ENCODE measurements around the gene CALHM5. TPM values are rescaled to one million over a fixed set of nuclear protein-coding genes. Genes with fewer than 3 reads are reported as not detected.

The CALHM5 gene
- total RNA-seq, 1 experiment from 2014 or later = 0.05 TPM

- Histone ChIP-seq H3K4me3 (replicated peaks in 1 of 2; ENCODE audit: low read depth in 1 of 2, low read length in 2 of 2) (no peak overlapping the region), H2AFZ (ENCODE audit: low read depth, low read length, poor library complexity, severe bottlenecking) (no peak overlapping the region), H4K20me1 (ENCODE audit: insufficient read depth) (no peaks in the 10 kb centered on the region), H3K36me3 (ENCODE audit: control insufficient read depth in 1 of 2, insufficient read depth in 2 of 2, low read length in 2 of 2) (no peaks in the 10 kb centered on the region), H3K4me1 (ENCODE audit: control insufficient read depth in 1 of 2, insufficient read depth in 2 of 2, low read length in 2 of 2) (peaks cover 3 to 17% of the 10 kb centered on the region in 2 experiments; a peak in 3 of 4 replicates), H3K9ac (ENCODE audit: low read length) (no peak overlapping the region), H3K27ac (ENCODE audit: low read depth, low read length) (no peak overlapping the region), H3K27me3 (ENCODE audit: insufficient read depth, low read length) (no peaks in the 10 kb centered on the region), H3K79me2 (ENCODE audit: insufficient read depth, low read length) (no peaks in the 10 kb centered on the region), H3K9me3 (ENCODE audit: control insufficient read depth in 1 of 2, insufficient read depth in 1 of 2, low read depth in 1 of 2, low read length in 2 of 2) (no peaks in the 10 kb centered on the region), H3K9me2 (ENCODE audit: insufficient read depth) (no peaks in the 10 kb centered on the region), H3K4me2 (ENCODE audit: low read length) (no peak overlapping the region)
- ChIA-PET POLR2A (no interaction called here), CTCF (interaction anchor here (1.1 kb wide), 1 partner anchor 243 kb away, joined by 6 read pairs; no protein-coding TSS in a partner anchor), RAD21 (ENCODE audit: low non-redundant PET in 1 of 2, low total read pairs in 2 of 2, uncharacterized antibody in 2 of 2, unreplicated experiment in 2 of 2) (no interaction called here)
- no peak for TF ChIP-seq FOSL1 (IDR thresholded peaks at IDR 0.05; ENCODE audit: low read depth)
- TF ChIP-seq SRF (IDR thresholded peaks at IDR 0.05; ENCODE audit: low read depth) = no peak
- DNase-seq (ENCODE audit: low read depth, low spot score) (no peak), ATAC-seq (no peak)
- no TSS peak for BruUV-seq (replicated peaks)
- intact Hi-C loops (cut with micrococcal nuclease) = loop anchor here (5.0 kb wide), 1 partner anchor 263 kb away; no protein-coding TSS in a partner anchor
Observed at GRCh38 chr6:116530436-116530835, 19.0 kb downstream of the CALHM5 start.

GRCh38 chr6:116531675-116532570 lies 20.5 kb downstream of the CALHM5 start:
- POLR2A ChIA-PET = no interaction called here
- BruUV-seq (replicated peaks) = no TSS peak

More at GRCh38 chr6:116531675-116532570, 20.5 kb downstream of the CALHM5 start:
- ATAC-seq (peak; percentile 81), DNase-seq (ENCODE audit: low read depth, low spot score) (peak; percentile 60)
- Histone ChIP-seq H3K36me3 (ENCODE audit: control insufficient read depth in 1 of 2, insufficient read depth in 2 of 2, low read length in 2 of 2) (no peaks in the 10 kb centered on the region), H3K4me2 (ENCODE audit: low read length) (no peak overlapping the region), H3K9ac (ENCODE audit: low read length) (no peak overlapping the region), H3K27ac (ENCODE audit: low read depth, low read length) (no peak overlapping the region), H3K27me3 (ENCODE audit: insufficient read depth, low read length) (no peaks in the 10 kb centered on the region), H2AFZ (ENCODE audit: low read depth, low read length, poor library complexity, severe bottlenecking) (no peak overlapping the region), H4K20me1 (ENCODE audit: insufficient read depth) (no peaks in the 10 kb centered on the region), H3K9me3 (ENCODE audit: control insufficient read depth in 1 of 2, insufficient read depth in 1 of 2, low read depth in 1 of 2, low read length in 2 of 2) (no peaks in the 10 kb centered on the region), H3K4me1 (ENCODE audit: control insufficient read depth in 1 of 2, insufficient read depth in 2 of 2, low read length in 2 of 2) (peaks cover 3 to 17% of the 10 kb centered on the region in 2 experiments; a peak in 3 of 4 replicates), H3K79me2 (ENCODE audit: insufficient read depth, low read length) (no peaks in the 10 kb centered on the region), H3K4me3 (replicated peaks in 1 of 2; ENCODE audit: low read depth in 1 of 2, low read length in 2 of 2) (no peak overlapping the region), H3K9me2 (ENCODE audit: insufficient read depth) (no peaks in the 10 kb centered on the region)
- TF ChIP-seq ZBTB33 (IDR thresholded peaks at IDR 0.05; ENCODE audit: extremely low read depth, insufficient replicate concordance, low read length) (no peak), CTCF (IDR thresholded peaks at IDR 0.05 in 2 of 3, conservative IDR thresholded peaks at IDR 0.05 in 1 of 3; ENCODE audit: borderline replicate concordance in 1 of 3, insufficient read depth in 1 of 3, low read depth in 2 of 3, low read length in 2 of 3) (peak; percentile 66 to 86 (median 78)), RAD21 (IDR thresholded peaks at IDR 0.05; ENCODE audit: low read depth) (peak; percentile 75)
- ChIA-PET CTCF (interaction anchor here (3.8 kb wide), 1 partner anchor 263 kb away, joined by 19 read pairs; no protein-coding TSS in a partner anchor), RAD21 (ENCODE audit: low non-redundant PET in 1 of 2, low total read pairs in 2 of 2, uncharacterized antibody in 2 of 2, unreplicated experiment in 2 of 2) (no interaction called here)
- intact Hi-C loops (cut with micrococcal nuclease) = loop anchor here (1.0 to 5.0 kb wide), 2 partner anchors 245 to 265 kb away; no protein-coding TSS in a partner anchor

Data from HCT116 (cell line).